Stimulated activated CD8-positive, alpha-beta memory T cell treated with anti-CD3 and anti-CD28 coated beads, Interleukin-15, amount 100 ng/mL, for 24 hours (primary cell): ENCODE measurements around the gene PADI1.
"Not testable (repeated sequence)": the region's sequence is repeated elsewhere in the genome, so short reads cannot be mapped to it uniquely, and the experiment has no call there.

Experiments
- DNase-seq: peaks from one replicate; pipeline ENCODE4 v3.0.0-alpha.2; 2020; ENCODE audit warnings: low read depth

Gene PADI1

GRCh38 chr1:17241780-17242074 lies 36.8 kb downstream of the PADI1 start:
- not testable (repeated sequence) for DNase-seq

GRCh38 chr1:17243274-17243673 lies 38.3 kb downstream of the PADI1 start:
- DNase-seq: no peak

- no peak for DNase-seq
Measured at GRCh38 chr1:17244821-17245740, 40.2 kb downstream of the PADI1 start.

- DNase-seq: no peak
Measured at GRCh38 chr1:17245816-17246325, 40.9 kb downstream of the PADI1 start.

GRCh38 chr1:17246971-17247370 lies 42.0 kb downstream of the PADI1 start:
- no peak for DNase-seq

- no peak for DNase-seq
Measured at GRCh38 chr1:17248781-17249180, 43.9 kb downstream of the PADI1 start, which contains the start of gene PADI3. Gene PADI3, plus strand, starts transcription at chr1:17249098. Its CDS starts 40 bp downstream, at chr1:17249138.

- no peak for DNase-seq
Measured at GRCh38 chr1:17250601-17251000, 45.7 kb downstream of the PADI1 start.

GRCh38 chr1:17251246-17251645 lies 46.3 kb downstream of the PADI1 start:
- no peak for DNase-seq

GRCh38 chr1:17251701-17252376 lies 46.9 kb downstream of the PADI1 start:
- DNase-seq: no peak

GRCh38 chr1:17255336-17255735 lies 50.4 kb downstream of the PADI1 start:
- DNase-seq: no peak

GRCh38 chr1:17258116-17258757 lies 53.3 kb downstream of the PADI1 start:
- no peak for DNase-seq

- DNase-seq: no peak
Measured at GRCh38 chr1:17258758-17259130, 53.8 kb downstream of the PADI1 start.

- no peak for DNase-seq
Measured at GRCh38 chr1:17259233-17259873, 54.4 kb downstream of the PADI1 start.

- no peak for DNase-seq
Measured at GRCh38 chr1:17260264-17260663, 55.3 kb downstream of the PADI1 start.

GRCh38 chr1:17260738-17261137 lies 55.8 kb downstream of the PADI1 start:
- no peak for DNase-seq

GRCh38 chr1:17263936-17264335 lies 59.0 kb downstream of the PADI1 start:
- DNase-seq: no peak

GRCh38 chr1:17264470-17264869 lies 59.5 kb downstream of the PADI1 start:
- DNase-seq: no peak

GRCh38 chr1:17265162-17265561 lies 60.2 kb downstream of the PADI1 start:
- DNase-seq: no peak

- no peak for DNase-seq
Measured at GRCh38 chr1:17265950-17266349, 61.0 kb downstream of the PADI1 start.

GRCh38 chr1:17270891-17271765 lies 66.2 kb downstream of the PADI1 start:
- DNase-seq: no peak

GRCh38 chr1:17272066-17272465 lies 67.1 kb downstream of the PADI1 start:
- no peak for DNase-seq
